Activated CD4-positive, alpha-beta T cell treated with anti-CD3 and anti-CD28 coated beads, Interleukin-2, Interleukin-4, amounts not matched to agents 100 ng/mL and 50 ng/mL, durations not matched to agents 16 hours and 8 hours (primary cell): ENCODE results near the gene JAML.

Experiments used
- DNase-seq: peaks from one replicate; pipeline ENCODE4 v3.0.0-alpha.2; 2020; ENCODE audit warnings: low spot score

The JAML gene

GRCh38 chr11:118239509-118240205 lies 14.8 kb upstream of the JAML start:
- no peak for DNase-seq

DNA sequence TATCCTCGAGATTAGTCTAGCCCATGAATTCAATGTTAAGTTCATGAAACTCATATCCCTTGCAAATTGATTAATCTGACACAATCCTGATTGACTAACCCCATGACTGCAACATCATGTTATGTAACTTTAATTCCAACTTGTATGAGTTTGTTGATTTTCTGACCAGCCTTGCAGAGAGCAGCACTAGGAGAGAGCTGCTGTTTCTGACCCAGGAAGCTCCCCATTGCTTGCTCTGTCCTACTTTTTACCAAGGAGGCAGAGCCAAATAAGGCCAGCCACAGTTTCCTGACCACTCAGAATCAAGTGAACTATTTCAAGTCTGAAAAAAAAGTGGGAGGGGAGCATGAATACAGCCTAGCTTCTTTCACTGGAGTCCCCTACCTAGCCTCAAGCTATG lies 14.1 kb upstream of the JAML start:
- DNase-seq: peak; percentile 49

DNA sequence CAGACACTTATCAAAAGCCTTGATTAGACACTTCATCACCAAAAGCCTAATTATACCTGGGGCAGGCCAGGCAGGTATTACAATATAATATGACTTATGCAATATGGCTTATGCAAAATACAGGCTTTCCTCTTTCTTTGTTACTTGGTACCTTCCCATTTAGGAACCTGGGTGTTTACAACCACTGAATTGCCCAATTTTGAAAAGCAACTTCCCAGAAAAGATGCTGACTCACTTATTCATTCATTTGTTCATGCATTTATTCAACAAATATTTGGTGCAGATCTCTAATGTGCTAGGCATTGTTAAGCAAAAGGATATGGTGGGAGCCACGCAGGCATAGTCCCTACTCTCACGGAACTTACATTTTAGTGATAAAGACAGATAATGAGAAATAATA lies 13.6 kb upstream of the JAML start:
- no peak for DNase-seq

GRCh38 chr11:118236170-118236569 lies 11.4 kb upstream of the JAML start:
- DNase-seq: no peak

GRCh38 chr11:118234833-118235232 lies 10.0 kb upstream of the JAML start:
- no peak for DNase-seq

GRCh38 chr11:118233850-118234249 lies 9.0 kb upstream of the JAML start:
- no peak for DNase-seq

GRCh38 chr11:118233377-118233776 lies 8.6 kb upstream of the JAML start:
- DNase-seq: no peak

- peak; percentile 46 for DNase-seq
Observed at GRCh38 chr11:118232659-118233058, 7.8 kb upstream of the JAML start.

GRCh38 chr11:118231461-118231860 lies 6.7 kb upstream of the JAML start:
- DNase-seq: no peak

DNA sequence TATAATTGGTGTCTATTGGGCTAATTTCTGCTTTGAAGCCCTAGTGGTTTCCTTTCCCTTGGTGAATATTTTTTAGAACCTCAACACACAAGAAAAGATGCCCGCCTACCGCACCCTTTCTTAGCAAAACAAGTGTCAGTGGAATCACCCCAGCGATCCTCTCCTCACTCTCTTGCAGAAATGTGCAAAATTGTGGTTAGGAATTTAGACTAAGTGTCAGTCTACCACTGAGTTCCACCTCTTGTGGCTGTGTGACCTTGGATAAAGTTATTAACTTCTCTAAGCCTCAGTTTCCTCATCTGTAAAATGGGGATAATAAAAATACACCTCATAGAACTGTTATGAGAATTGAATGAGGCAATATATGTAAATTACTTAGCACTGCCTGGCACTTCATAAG lies 5.3 kb upstream of the JAML start:
- no peak for DNase-seq

GRCh38 chr11:118229274-118229847 lies 4.5 kb upstream of the JAML start:
- no peak for DNase-seq

DNA sequence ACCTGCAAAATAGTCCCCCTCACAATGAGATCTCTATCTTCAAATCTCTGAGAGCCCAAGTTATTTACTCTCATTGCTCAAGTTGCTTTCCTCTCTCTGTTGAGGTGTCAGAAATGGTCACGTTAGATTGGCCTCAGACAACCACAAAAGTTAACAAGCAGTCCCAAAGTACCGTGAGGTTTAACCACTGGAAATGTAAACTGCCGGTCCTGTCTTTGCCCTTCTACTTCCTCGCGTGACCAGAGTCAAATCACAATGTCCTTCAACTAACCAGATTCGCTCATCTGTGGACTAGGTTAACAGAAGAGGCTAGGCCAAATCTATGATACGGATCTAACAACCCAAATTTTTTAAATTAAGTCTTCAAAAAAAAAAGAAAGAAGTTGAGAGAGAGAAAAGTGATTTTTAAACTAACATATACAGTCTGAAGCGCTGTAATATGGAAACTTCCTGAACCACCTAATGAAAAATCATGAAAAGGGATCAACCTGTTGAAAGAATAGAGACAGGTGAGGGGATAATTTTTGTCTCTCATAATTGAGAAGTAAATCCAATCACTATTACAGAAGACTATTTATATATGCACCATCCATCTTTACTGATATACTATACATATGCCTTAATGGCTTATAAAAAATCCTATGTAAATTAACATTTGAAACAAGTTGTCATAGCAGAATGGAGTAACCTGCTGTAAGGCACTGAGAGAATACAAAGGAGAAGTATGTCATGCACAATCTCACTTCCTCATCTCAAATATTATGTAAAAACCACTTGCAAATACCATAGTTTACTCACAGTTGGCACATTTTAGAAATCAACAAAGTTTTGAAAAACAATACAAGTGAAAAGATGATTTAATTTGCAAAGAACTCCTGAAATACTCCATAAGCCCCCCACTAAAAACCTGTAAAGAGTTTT lies 3.3 kb upstream of the JAML start:
- DNase-seq: peak; percentile 89

DNA sequence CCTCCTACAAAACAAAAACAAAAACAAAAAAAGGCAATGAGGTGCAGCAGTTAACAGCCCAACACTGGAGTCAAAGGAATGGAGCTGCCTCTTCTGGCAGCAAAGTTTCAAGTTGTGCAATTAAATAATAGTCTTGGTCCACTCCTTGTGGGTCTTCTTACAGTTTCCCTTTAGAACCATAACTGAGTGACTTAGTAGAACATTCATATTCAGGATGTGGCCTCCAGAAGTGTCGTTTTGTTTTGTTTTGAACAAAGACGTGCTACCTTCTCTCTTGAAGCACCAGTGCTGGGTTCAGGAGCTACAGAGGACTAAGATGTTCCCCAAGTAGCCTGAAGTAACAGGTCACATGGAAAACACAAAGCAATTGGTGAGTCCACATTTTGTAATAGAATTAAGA lies 2.0 kb upstream of the JAML start:
- DNase-seq: peak; percentile 74

DNA sequence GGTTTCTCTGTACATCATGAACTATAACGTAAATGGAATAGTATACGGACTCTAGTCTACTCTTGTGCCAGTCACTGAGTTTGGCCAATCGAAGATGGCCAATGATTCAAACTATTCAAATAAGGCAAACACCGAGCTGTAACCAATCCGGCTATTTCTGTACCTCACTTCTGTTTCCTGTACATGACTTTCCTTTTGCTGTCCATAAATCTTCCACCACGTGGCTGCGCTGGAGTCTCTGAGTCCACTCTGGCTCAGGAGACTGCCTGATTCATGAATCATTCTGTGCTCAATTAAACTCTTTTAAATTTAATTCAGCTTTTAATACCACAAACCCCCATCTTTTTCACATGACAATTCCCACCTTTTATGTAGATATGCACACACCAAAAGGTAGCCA lies 1.5 kb upstream of the JAML start:
- DNase-seq: no peak

- DNase-seq: peak; percentile 65
Observed at GRCh38 chr11:118223992-118224391, 819 bp downstream of the JAML start.

DNA sequence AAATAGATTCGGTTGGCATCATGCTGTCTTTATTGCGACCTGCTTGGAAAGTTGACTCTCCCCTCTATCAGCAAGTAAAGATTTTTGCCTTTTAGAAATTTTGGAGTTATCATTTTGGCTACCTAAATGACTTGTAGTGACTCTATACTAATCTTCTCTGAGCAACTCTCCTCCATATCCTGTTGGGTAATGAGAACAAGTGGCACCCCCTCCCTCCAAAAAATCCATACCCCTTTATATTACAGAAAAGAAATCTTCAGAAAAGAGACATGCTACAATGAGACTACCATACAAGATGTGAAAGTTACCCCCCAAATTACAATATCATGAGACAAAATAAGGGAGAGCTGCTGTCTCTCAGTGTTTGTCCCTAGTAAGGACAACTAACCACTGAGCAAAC lies 1.2 kb downstream of the JAML start:
- peak; percentile 54 for DNase-seq

DNA sequence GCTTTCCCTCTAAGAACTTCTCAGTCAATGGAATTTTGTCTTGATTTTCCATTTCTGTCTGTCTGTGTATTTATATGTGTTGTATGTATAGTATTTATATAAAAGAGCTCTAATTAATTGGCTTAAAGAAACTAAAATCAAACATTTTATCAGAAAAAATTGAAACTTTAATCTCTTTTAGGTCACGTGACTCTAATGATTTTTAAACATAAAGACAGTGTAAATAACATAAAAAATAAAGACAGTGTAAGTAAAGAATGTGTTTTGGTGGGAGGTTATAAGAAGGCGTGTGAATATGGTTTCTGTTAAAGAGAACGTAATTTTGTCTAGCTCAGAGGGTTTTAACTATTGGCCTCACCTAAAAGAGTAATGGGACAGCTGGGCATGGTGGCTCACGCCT lies 2.4 kb downstream of the JAML start:
- DNase-seq: no peak

DNA sequence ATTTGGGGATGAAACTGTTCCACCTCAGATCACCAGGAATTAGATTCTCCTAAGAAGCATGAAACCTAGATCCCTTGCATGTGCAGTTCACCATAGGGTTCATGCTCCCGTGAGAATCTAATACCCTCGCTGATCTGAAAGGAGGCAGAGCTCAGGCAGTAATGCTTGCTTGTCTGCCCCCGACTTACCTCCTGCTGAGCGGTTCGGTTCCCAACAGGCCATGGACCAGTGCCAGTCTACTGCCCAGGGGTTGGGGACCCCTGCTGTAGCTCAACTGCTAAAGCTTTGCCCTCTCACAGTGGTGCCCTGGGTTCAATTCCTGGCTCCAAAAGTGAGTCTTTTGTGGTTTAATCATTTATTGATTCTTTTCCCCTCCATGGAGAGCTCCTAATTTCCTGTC lies 3.4 kb downstream of the JAML start:
- DNase-seq: no peak

GRCh38 chr11:118219732-118220131 lies 5.1 kb downstream of the JAML start:
- no peak for DNase-seq

- DNase-seq: no peak
Observed at GRCh38 chr11:118219244-118219643, 5.6 kb downstream of the JAML start.

DNA sequence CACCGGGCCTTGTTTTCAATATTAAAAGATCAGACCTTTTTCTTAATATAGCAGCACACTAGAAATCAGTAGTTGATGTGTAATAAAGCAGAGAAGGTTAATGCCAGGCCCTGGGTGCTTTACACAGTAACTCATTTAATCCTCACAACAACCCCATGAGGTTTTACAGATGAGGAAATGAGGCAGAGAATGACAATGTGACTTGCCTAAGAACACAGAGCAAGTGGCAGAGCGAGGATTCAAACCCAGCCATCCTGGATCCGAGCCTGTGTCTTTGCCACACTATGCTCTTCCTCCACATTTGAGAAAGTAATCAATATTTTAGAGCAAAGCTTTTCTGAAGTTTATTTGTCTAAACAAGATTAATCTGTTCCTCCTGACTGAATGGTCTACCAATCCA lies 7.2 kb downstream of the JAML start:
- peak; percentile 76 for DNase-seq

GRCh38 chr11:118216621-118217481 lies 8.0 kb downstream of the JAML start:
- DNase-seq: peak; percentile 78
